GM12864 (cell line): ENCODE data around the gene PEX5L.

Experiments used
- DNase-seq: peaks from one replicate; pipeline ENCODE4 v3.0.0-alpha.2; 2011; ENCODE audit warnings: low read depth
- H3K4me3 ChIP-seq: 2 replicates; pipeline ENCODE4 v1.5.1; 2011; ENCODE audit warnings: mild to moderate bottlenecking, low read depth, low read length, control low read depth
- CTCF ChIP-seq: IDR thresholded peaks from 2 replicates; pipeline ENCODE4 v1.5.1; 2011; ENCODE audit warnings: low read depth, mild to moderate bottlenecking, moderate library complexity, low read length, control low read depth, inconsistent platforms; ENCODE audit errors: missing control alignments

Gene PEX5L

GRCh38 chr3:179921951-179922350 is 114.8 kb downstream of the PEX5L start:
- H3K4me3 ChIP-seq: no peak overlapping the region
- DNase-seq: no peak
- no peak for TF ChIP-seq CTCF

GRCh38 chr3:179921500-179921899 is 115.2 kb downstream of the PEX5L start:
- DNase-seq: no peak
- H3K4me3 ChIP-seq: no peak overlapping the region
- TF ChIP-seq CTCF: no peak

GRCh38 chr3:179907784-179908482 is 128.8 kb downstream of the PEX5L start:
- TF ChIP-seq CTCF: no peak
- no peak overlapping the region for H3K4me3 ChIP-seq
- DNase-seq: no peak

GRCh38 chr3:179902061-179902460 is 134.7 kb downstream of the PEX5L start:
- no peak overlapping the region for H3K4me3 ChIP-seq
- TF ChIP-seq CTCF: no peak
- no peak for DNase-seq

GRCh38 chr3:179898024-179898423 is 138.7 kb downstream of the PEX5L start:
- H3K4me3 ChIP-seq: no peak overlapping the region
- peak; percentile 25 for DNase-seq
- no peak for TF ChIP-seq CTCF

GRCh38 chr3:179897231-179897630 is 139.5 kb downstream of the PEX5L start:
- DNase-seq: no peak
- no peak for TF ChIP-seq CTCF
- no peak overlapping the region for H3K4me3 ChIP-seq

GRCh38 chr3:179896507-179896906 is 140.2 kb downstream of the PEX5L start:
- H3K4me3 ChIP-seq: no peak overlapping the region
- no peak for TF ChIP-seq CTCF
- DNase-seq: no peak
